ENCODE measurements around the gene EPB41L3. TPM values are rescaled to one million over a fixed set of nuclear protein-coding genes. Genes with fewer than 3 reads are reported as not detected.

Gene EPB41L3
- polyA plus RNA-seq, 6 donors from 2014 or later, result 0.17 to 0.45 (median 0.21) TPM; not detected in 3

DNA sequence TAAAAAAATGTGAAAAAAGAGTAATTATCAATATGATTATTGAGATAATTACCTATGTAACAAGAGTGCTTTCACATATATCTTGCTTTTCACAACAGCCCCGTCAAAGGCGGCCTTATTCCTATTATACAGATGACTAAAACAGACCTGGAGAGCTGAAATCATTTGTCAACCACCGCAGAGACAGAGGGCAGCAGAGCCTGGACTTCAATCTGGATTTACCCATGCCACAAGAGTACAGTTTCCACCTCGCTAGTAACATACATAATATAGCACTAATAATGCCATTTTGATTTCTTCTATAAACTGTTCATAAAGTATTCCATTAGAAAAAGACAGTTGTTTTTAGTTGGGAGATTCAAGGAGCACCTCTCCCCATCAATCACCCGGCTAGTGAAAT, 121.8 kb downstream of the EPB41L3 start:
- no peak for DNase-seq
- no peak overlapping the region for H3K4me3 Mint-ChIP-seq
- H3K27ac Mint-ChIP-seq, result no peak overlapping the region
- H3K9me3 Mint-ChIP-seq, result no peaks in the 10 kb centered on the region
- no peaks in the 10 kb centered on the region for H3K36me3 Mint-ChIP-seq
- peaks cover 4 to 35% (median 10%) of the 10 kb centered on the region in 3 donors for H3K27me3 Mint-ChIP-seq
- no peaks in the 10 kb centered on the region for H3K4me1 Mint-ChIP-seq
- ATAC-seq (ENCODE audit: low read depth in 2 of 2), result no peak

- DNase-seq, result no peak
- H3K36me3 Mint-ChIP-seq, result no peaks in the 10 kb centered on the region
- no peak for ATAC-seq (ENCODE audit: low read depth in 2 of 2)
- no peak overlapping the region for H3K4me3 Mint-ChIP-seq
- no peaks in the 10 kb centered on the region for H3K4me1 Mint-ChIP-seq
- H3K27ac Mint-ChIP-seq, result no peak overlapping the region
- H3K9me3 Mint-ChIP-seq, result no peaks in the 10 kb centered on the region
- H3K27me3 Mint-ChIP-seq, result peaks cover 7 to 31% (median 10%) of the 10 kb centered on the region in 3 donors
Measured at GRCh38 chr18:5420906-5421305, 122.9 kb downstream of the EPB41L3 start.

DNA sequence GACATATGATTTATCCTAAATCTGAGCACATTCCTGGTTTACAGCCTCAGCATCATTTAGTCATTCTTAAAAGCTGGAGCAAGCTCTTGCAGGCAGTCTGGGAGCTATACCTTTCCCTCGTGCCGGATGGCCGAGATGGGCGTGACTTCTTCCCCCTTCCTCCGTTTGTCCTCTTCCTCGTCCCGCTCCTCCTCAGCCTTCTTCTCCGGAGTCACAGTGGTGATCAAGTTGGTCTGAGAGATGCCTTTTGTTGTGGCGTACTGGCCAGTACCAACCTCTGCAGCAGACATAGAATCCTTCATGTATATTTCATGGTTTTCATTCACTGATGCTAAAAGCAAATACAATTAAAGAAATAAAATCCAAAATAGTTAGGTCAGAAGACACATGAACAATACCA, 124.2 kb downstream of the EPB41L3 start:
- no peaks in the 10 kb centered on the region for H3K9me3 Mint-ChIP-seq
- no peak overlapping the region for H3K4me3 Mint-ChIP-seq
- DNase-seq, result no peak
- ATAC-seq (ENCODE audit: low read depth in 2 of 2), result no peak
- H3K4me1 Mint-ChIP-seq, result no peaks in the 10 kb centered on the region
- H3K36me3 Mint-ChIP-seq, result no peaks in the 10 kb centered on the region
- peaks cover 10 to 40% (median 12%) of the 10 kb centered on the region in 3 donors for H3K27me3 Mint-ChIP-seq
- H3K27ac Mint-ChIP-seq, result no peak overlapping the region

GRCh38 chr18:5419030-5419429, 124.8 kb downstream of the EPB41L3 start:
- Mint-ChIP-seq H3K27me3 (peaks cover 10 to 40% (median 12%) of the 10 kb centered on the region in 3 donors), H3K27ac (no peak overlapping the region), H3K36me3 (no peaks in the 10 kb centered on the region), H3K9me3 (no peaks in the 10 kb centered on the region), H3K4me1 (no peaks in the 10 kb centered on the region), H3K4me3 (no peak overlapping the region)
- DNase-seq (no peak), ATAC-seq (ENCODE audit: low read depth in 2 of 2) (no peak)

- Mint-ChIP-seq H3K27ac (no peak overlapping the region), H3K4me1 (no peaks in the 10 kb centered on the region), H3K36me3 (no peaks in the 10 kb centered on the region), H3K4me3 (no peak overlapping the region), H3K27me3 (peaks cover 10 to 31% (median 12%) of the 10 kb centered on the region in 3 donors), H3K9me3 (no peaks in the 10 kb centered on the region)
- no peak for DNase-seq
- ATAC-seq (ENCODE audit: low read depth in 2 of 2), result no peak
Measured at GRCh38 chr18:5417342-5417741, 126.5 kb downstream of the EPB41L3 start.

- H3K36me3 Mint-ChIP-seq, result no peaks in the 10 kb centered on the region
- peaks cover 10 to 31% (median 12%) of the 10 kb centered on the region in 3 donors for H3K27me3 Mint-ChIP-seq
- H3K4me3 Mint-ChIP-seq, result no peak overlapping the region
- DNase-seq (no peak), ATAC-seq (ENCODE audit: low read depth in 2 of 2) (no peak)
- no peaks in the 10 kb centered on the region for H3K9me3 Mint-ChIP-seq
- no peak overlapping the region for H3K27ac Mint-ChIP-seq
- H3K4me1 Mint-ChIP-seq, result no peaks in the 10 kb centered on the region
Measured at GRCh38 chr18:5416112-5416511, 127.7 kb downstream of the EPB41L3 start.

GRCh38 chr18:5415665-5416064, 128.1 kb downstream of the EPB41L3 start:
- Mint-ChIP-seq H3K36me3 (no peaks in the 10 kb centered on the region), H3K27me3 (peaks cover 10 to 31% (median 13%) of the 10 kb centered on the region in 3 donors), H3K4me1 (no peaks in the 10 kb centered on the region), H3K9me3 (no peaks in the 10 kb centered on the region), H3K4me3 (no peak overlapping the region), H3K27ac (no peak overlapping the region)
- no peak for DNase-seq
- ATAC-seq (ENCODE audit: low read depth in 2 of 2), result no peak

- peaks cover 10 to 31% (median 17%) of the 10 kb centered on the region in 3 donors for H3K27me3 Mint-ChIP-seq
- H3K9me3 Mint-ChIP-seq, result no peaks in the 10 kb centered on the region
- H3K36me3 Mint-ChIP-seq, result no peaks in the 10 kb centered on the region
- no peak for ATAC-seq (ENCODE audit: low read depth in 2 of 2)
- H3K4me1 Mint-ChIP-seq, result no peaks in the 10 kb centered on the region
- H3K4me3 Mint-ChIP-seq, result no peak overlapping the region
- no peak for DNase-seq
- no peak overlapping the region for H3K27ac Mint-ChIP-seq
Measured at GRCh38 chr18:5415031-5415430, 128.8 kb downstream of the EPB41L3 start.

DNA sequence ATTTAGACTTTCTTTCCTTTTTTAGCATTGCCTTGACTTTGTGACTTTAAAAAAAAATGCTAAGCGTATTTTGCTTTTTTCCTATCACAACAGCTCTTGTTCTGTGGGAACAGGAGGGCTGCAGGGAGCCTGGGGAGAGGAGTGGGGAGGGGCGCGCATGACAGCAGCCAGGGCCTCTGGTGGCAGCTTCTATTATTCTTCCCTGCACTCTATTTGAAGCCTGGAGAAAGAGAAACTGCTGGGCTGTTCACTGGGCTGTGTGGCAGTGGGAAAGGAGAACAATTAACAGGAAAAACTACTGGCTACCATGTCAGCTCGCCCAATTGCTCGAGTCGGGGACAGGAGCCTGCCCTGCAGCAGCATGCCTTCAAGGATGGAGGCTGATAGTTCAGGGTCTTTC, 129.3 kb downstream of the EPB41L3 start:
- Mint-ChIP-seq H3K4me1 (no peaks in the 10 kb centered on the region), H3K27ac (no peak overlapping the region), H3K27me3 (peaks cover 8 to 26% (median 17%) of the 10 kb centered on the region in 3 donors), H3K36me3 (no peaks in the 10 kb centered on the region), H3K4me3 (no peak overlapping the region), H3K9me3 (no peaks in the 10 kb centered on the region)
- DNase-seq (no peak), ATAC-seq (ENCODE audit: low read depth in 2 of 2) (no peak)

- DNase-seq (no peak), ATAC-seq (ENCODE audit: low read depth in 2 of 2) (no peak)
- no peaks in the 10 kb centered on the region for H3K4me1 Mint-ChIP-seq
- no peak overlapping the region for H3K4me3 Mint-ChIP-seq
- H3K9me3 Mint-ChIP-seq, result no peaks in the 10 kb centered on the region
- H3K36me3 Mint-ChIP-seq, result no peaks in the 10 kb centered on the region
- H3K27ac Mint-ChIP-seq, result no peak overlapping the region
- H3K27me3 Mint-ChIP-seq, result peaks cover 7 to 23% (median 17%) of the 10 kb centered on the region in 3 donors
Measured at GRCh38 chr18:5413447-5413846, 130.3 kb downstream of the EPB41L3 start.

- no peak for ATAC-seq (ENCODE audit: low read depth in 2 of 2)
- peaks cover 5 to 25% (median 16%) of the 10 kb centered on the region in 3 donors for H3K27me3 Mint-ChIP-seq
- DNase-seq, result no peak
- H3K27ac Mint-ChIP-seq, result no peak overlapping the region
- H3K9me3 Mint-ChIP-seq, result no peaks in the 10 kb centered on the region
- no peaks in the 10 kb centered on the region for H3K4me1 Mint-ChIP-seq
- H3K4me3 Mint-ChIP-seq, result no peak overlapping the region
- H3K36me3 Mint-ChIP-seq, result no peaks in the 10 kb centered on the region
Measured at GRCh38 chr18:5410582-5410981, 133.2 kb downstream of the EPB41L3 start.

DNA sequence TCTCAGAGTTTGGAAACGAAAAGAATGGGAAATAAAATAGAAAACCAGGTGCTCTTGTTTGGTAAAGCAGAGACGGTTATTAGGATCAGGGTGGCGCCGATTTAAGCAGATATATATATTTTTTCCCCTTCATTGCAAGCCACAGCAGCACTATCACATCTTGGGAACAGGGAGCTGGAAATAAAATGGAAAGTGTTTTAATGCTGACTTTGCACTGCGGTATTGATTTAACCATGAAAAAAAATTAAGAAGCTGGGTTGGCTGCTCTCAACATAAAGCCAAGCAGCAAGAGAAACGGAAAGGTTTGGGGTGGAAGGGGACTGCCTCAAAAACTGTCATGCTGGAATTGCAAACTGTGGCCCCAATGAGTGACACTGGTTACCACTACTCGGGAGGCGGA, 145.5 kb downstream of the EPB41L3 start:
- no peaks in the 10 kb centered on the region for H3K36me3 Mint-ChIP-seq
- ATAC-seq (ENCODE audit: low read depth in 2 of 2) (no peak), DNase-seq (no peak)
- peaks cover 9 to 16% (median 14%) of the 10 kb centered on the region in 3 donors for H3K27me3 Mint-ChIP-seq
- no peak overlapping the region for H3K27ac Mint-ChIP-seq
- H3K4me1 Mint-ChIP-seq, result no peaks in the 10 kb centered on the region
- peaks cover 0 to 3% (median 0%) of the 10 kb centered on the region in 7 donors for H3K9me3 Mint-ChIP-seq
- H3K4me3 Mint-ChIP-seq, result no peak overlapping the region

GRCh38 chr18:5397102-5397501, 146.7 kb downstream of the EPB41L3 start:
- DNase-seq (no peak), ATAC-seq (ENCODE audit: low read depth in 2 of 2) (no peak)
- H3K36me3 Mint-ChIP-seq, result no peaks in the 10 kb centered on the region
- no peak overlapping the region for H3K27ac Mint-ChIP-seq
- H3K27me3 Mint-ChIP-seq, result peaks cover 9 to 16% (median 14%) of the 10 kb centered on the region in 3 donors
- H3K4me1 Mint-ChIP-seq, result no peaks in the 10 kb centered on the region
- peaks cover 0 to 3% (median 0%) of the 10 kb centered on the region in 7 donors for H3K9me3 Mint-ChIP-seq
- no peak overlapping the region for H3K4me3 Mint-ChIP-seq

GRCh38 chr18:5395860-5396448, 147.8 kb downstream of the EPB41L3 start:
- ATAC-seq (ENCODE audit: low read depth in 2 of 2) (no peak), DNase-seq (no peak)
- Mint-ChIP-seq H3K4me1 (no peaks in the 10 kb centered on the region), H3K9me3 (peaks cover 0 to 3% (median 0%) of the 10 kb centered on the region in 7 donors), H3K4me3 (no peak overlapping the region), H3K36me3 (no peaks in the 10 kb centered on the region), H3K27ac (no peak overlapping the region), H3K27me3 (peaks cover 9 to 16% (median 13%) of the 10 kb centered on the region in 3 donors)

- Mint-ChIP-seq H3K4me3 (no peak overlapping the region), H3K9me3 (peaks cover 0 to 3% (median 0%) of the 10 kb centered on the region in 7 donors), H3K27me3 (peaks cover 9 to 20% (median 9%) of the 10 kb centered on the region in 3 donors), H3K4me1 (no peaks in the 10 kb centered on the region), H3K27ac (no peak overlapping the region), H3K36me3 (no peaks in the 10 kb centered on the region)
- DNase-seq (no peak), ATAC-seq (ENCODE audit: low read depth in 2 of 2) (no peak)
Measured at GRCh38 chr18:5393779-5394178, 150.0 kb downstream of the EPB41L3 start.

Measured in naive B cell (primary cell).